ENCODE measurements around the gene TRIM29. TPM values are rescaled to one million over a fixed set of nuclear protein-coding genes. Genes with fewer than 3 reads are reported as not detected.

The TRIM29 gene
- total RNA-seq, 1 experiment from 2014 or later: not detected

DNA sequence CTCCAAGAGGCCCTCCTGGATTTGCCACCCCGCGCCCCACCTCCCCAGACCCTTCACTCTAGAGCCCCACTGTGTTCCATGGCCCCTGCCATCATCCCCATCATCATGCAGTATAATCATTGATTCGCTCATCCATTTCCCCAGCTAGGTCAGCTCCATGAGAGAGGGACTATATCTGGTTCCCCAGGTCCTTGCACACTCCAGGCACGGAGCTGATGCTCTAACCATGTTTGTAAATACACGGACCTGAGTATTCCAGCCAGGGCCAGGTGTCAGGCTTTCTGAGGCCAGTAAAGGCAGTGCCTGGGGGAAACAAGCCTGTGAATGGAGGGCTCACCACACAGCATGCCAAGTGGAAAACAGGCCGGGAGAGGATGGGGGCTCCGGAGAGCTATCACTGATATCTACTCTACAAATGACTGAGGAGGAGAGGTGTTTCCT is 45.8 kb upstream of the TRIM29 start:
- WGBS (ENCODE audit: extremely low coverage, insufficient read length, low lambda C conversion rate): no CpG with 5 or more reads among the region's 7 CpGs

More for the DNA sequence above, 45.8 kb upstream of the TRIM29 start:
- H3K79me1 ChIP-seq (ENCODE audit: insufficient read depth, low read depth, low read length, poor library complexity, severe bottlenecking): no peaks in the 10 kb centered on the region
- H3K4me1 Mint-ChIP-seq: peaks cover 31 to 61% of the 10 kb centered on the region in 2 experiments
- no peaks in the 10 kb centered on the region; the same call in 1 of the 2 replicates for H3K4me1 ChIP-seq (ENCODE audit: insufficient read depth, low read length)
- H3K27ac ChIP-seq (ENCODE audit: insufficient read length, low read depth, low read length): no peak overlapping the region
- no peak for DNase-seq
- no peak overlapping the region for H3K56ac ChIP-seq (ENCODE audit: insufficient read length, low read depth, low read length)
- H3K14ac ChIP-seq (ENCODE audit: insufficient read depth, low read length): no peak overlapping the region
- no peak overlapping the region for H3K18ac ChIP-seq (ENCODE audit: insufficient read length, low read depth, low read length)
- no peak overlapping the region for H2BK20ac ChIP-seq (ENCODE audit: low read depth, low read length, poor library complexity, severe bottlenecking)
- H3K4me2 ChIP-seq (ENCODE audit: insufficient read depth, insufficient read length, low read length): no peak overlapping the region
- no peak for TF ChIP-seq CTCF (conservative IDR thresholded peaks at IDR 0.05)
- H3K23ac ChIP-seq (ENCODE audit: insufficient read length, low read depth, low read length): no peak overlapping the region
- no peak overlapping the region for H2AFZ ChIP-seq (ENCODE audit: low read length)
- H3K36me3 Mint-ChIP-seq (ENCODE audit: insufficient read depth in 1 of 3, low read depth in 3 of 3): no peaks in the 10 kb centered on the region
- H3K23me2 ChIP-seq (ENCODE audit: insufficient read length, low read depth, low read length, poor library complexity, severe bottlenecking): no peaks in the 10 kb centered on the region
- H3K4ac ChIP-seq (ENCODE audit: low read depth, low read length): no peak overlapping the region
- peaks cover 96% of the 10 kb centered on the region for H3K27me3 Mint-ChIP-seq (ENCODE audit: low read depth)
- no peak overlapping the region for H4K91ac ChIP-seq (ENCODE audit: insufficient read length, low read depth, low read length)
- no peak overlapping the region for H2BK120ac ChIP-seq (ENCODE audit: low read depth, low read length, poor library complexity, severe bottlenecking)
- H3K9ac ChIP-seq (ENCODE audit: extremely low read depth, insufficient read length, low read length): no peak overlapping the region
- no peak overlapping the region for H4K8ac ChIP-seq (replicated peaks; ENCODE audit: insufficient read length, low read depth, low read length)
- no peak overlapping the region for H2BK5ac ChIP-seq (ENCODE audit: insufficient read length, low read length)
- no peak overlapping the region for H3K27ac Mint-ChIP-seq
- H4K5ac ChIP-seq (ENCODE audit: insufficient read length, low read depth, low read length): no peak overlapping the region
- H2BK15ac ChIP-seq (ENCODE audit: low read depth, low read length): no peak overlapping the region
- H3K27me3 ChIP-seq (ENCODE audit: insufficient read depth, low read length): peaks cover 8% of the 10 kb centered on the region
- no peak overlapping the region for H3K4me3 Mint-ChIP-seq
- H3K79me2 ChIP-seq (ENCODE audit: insufficient read depth, low read length): no peaks in the 10 kb centered on the region
- H3K9me3 Mint-ChIP-seq: no peaks in the 10 kb centered on the region; a peak in 1 of 5 replicates
- H2BK12ac ChIP-seq (ENCODE audit: insufficient read length, low read depth, low read length): no peak overlapping the region
- no peak overlapping the region for H3T11ph ChIP-seq (ENCODE audit: low read length)
- H2AK5ac ChIP-seq (ENCODE audit: insufficient read length, low read length): no peak overlapping the region
- no peaks in the 10 kb centered on the region for H4K20me1 ChIP-seq (ENCODE audit: control insufficient read depth, insufficient read depth, insufficient read length)
- H3K9me3 ChIP-seq (ENCODE audit: control insufficient read depth, low read depth, low read length): no peaks in the 10 kb centered on the region

Measured in H9 (cell line).